ENCODE data around the gene UBE2D1. TPM values are rescaled to one million over a fixed set of nuclear protein-coding genes. Genes with fewer than 3 reads are reported as not detected.
"Not testable (repeated sequence)": the region's sequence is repeated elsewhere in the genome, so short reads cannot be mapped to it uniquely, and the experiment has no call there.

Gene UBE2D1
- total and polyA plus RNA-seq, 2 donors = 9.2 to 24.0 TPM

GRCh38 chr10:58400609-58401008 is 65.8 kb downstream of the UBE2D1 start:
- Histone ChIP-seq H3K4me3 (ENCODE audit: low read length in 2 of 2) (no peak overlapping the region), H3K36me3 (ENCODE audit: control insufficient read depth in 2 of 2, insufficient read depth in 2 of 2, low read length in 1 of 2) (peaks cover 3 to 10% of the 10 kb centered on the region in 2 donors), H3K27me3 (ENCODE audit: control insufficient read depth in 2 of 2, insufficient read depth in 1 of 2, low read length in 1 of 2) (no peaks in the 10 kb centered on the region), H3K27ac (ENCODE audit: low read depth in 1 of 2, low read length in 1 of 2) (no peak overlapping the region), H3K9me3 (ENCODE audit: control insufficient read depth in 2 of 2, insufficient read depth in 1 of 2, low read length in 1 of 2) (no peaks in the 10 kb centered on the region), H3K4me1 (ENCODE audit: control insufficient read depth in 2 of 2, insufficient read depth in 2 of 2, low read length in 2 of 2) (no peaks in the 10 kb centered on the region)
- DNase-seq (ENCODE audit: low read depth in 6 of 9, low spot score in 9 of 9) = no peak
- 97% methylated on average over 1 of the region's 1 CpG for WGBS

- Histone ChIP-seq H3K9me3 (ENCODE audit: control insufficient read depth in 2 of 2, insufficient read depth in 1 of 2, low read length in 1 of 2) (no peaks in the 10 kb centered on the region), H3K27me3 (ENCODE audit: control insufficient read depth in 2 of 2, insufficient read depth in 1 of 2, low read length in 1 of 2) (no peaks in the 10 kb centered on the region), H3K4me3 (ENCODE audit: low read length in 2 of 2) (no peak overlapping the region), H3K27ac (ENCODE audit: low read depth in 1 of 2, low read length in 1 of 2) (no peak overlapping the region), H3K4me1 (ENCODE audit: control insufficient read depth in 2 of 2, insufficient read depth in 2 of 2, low read length in 2 of 2) (no peaks in the 10 kb centered on the region), H3K36me3 (ENCODE audit: control insufficient read depth in 2 of 2, insufficient read depth in 2 of 2, low read length in 1 of 2) (no peaks in the 10 kb centered on the region)
- WGBS = 100% methylated on average over 2 of the region's 2 CpGs
- DNase-seq (ENCODE audit: low read depth in 6 of 9, low spot score in 9 of 9) = no peak
Observed at GRCh38 chr10:58404001-58404400, 69.2 kb downstream of the UBE2D1 start.

- no peak overlapping the region for H3K4me3 ChIP-seq (ENCODE audit: low read length in 2 of 2)
- no peaks in the 10 kb centered on the region for H3K36me3 ChIP-seq (ENCODE audit: control insufficient read depth in 2 of 2, insufficient read depth in 2 of 2, low read length in 1 of 2)
- no peaks in the 10 kb centered on the region for H3K27me3 ChIP-seq (ENCODE audit: control insufficient read depth in 2 of 2, insufficient read depth in 1 of 2, low read length in 1 of 2)
- 82% methylated on average over 4 of the region's 4 CpGs for WGBS
- no peak overlapping the region for H3K27ac ChIP-seq (ENCODE audit: low read depth in 1 of 2, low read length in 1 of 2)
- no peak for DNase-seq (ENCODE audit: low read depth in 6 of 9, low spot score in 9 of 9)
- no peaks in the 10 kb centered on the region for H3K9me3 ChIP-seq (ENCODE audit: control insufficient read depth in 2 of 2, insufficient read depth in 1 of 2, low read length in 1 of 2)
- H3K4me1 ChIP-seq (ENCODE audit: control insufficient read depth in 2 of 2, insufficient read depth in 2 of 2, low read length in 2 of 2) = no peaks in the 10 kb centered on the region
Observed at GRCh38 chr10:58409956-58410610, 75.3 kb downstream of the UBE2D1 start.

GRCh38 chr10:58412502-58412961 is 77.7 kb downstream of the UBE2D1 start:
- no peak overlapping the region for H3K4me3 ChIP-seq (ENCODE audit: low read length in 2 of 2)
- WGBS = 68% methylated on average over 2 of the region's 2 CpGs
- H3K27ac ChIP-seq (ENCODE audit: low read depth in 1 of 2, low read length in 1 of 2) = no peak overlapping the region
- no peak for DNase-seq (ENCODE audit: low read depth in 6 of 9, low spot score in 9 of 9)
- H3K36me3 ChIP-seq (ENCODE audit: control insufficient read depth in 2 of 2, insufficient read depth in 2 of 2, low read length in 1 of 2) = no peaks in the 10 kb centered on the region
- H3K9me3 ChIP-seq (ENCODE audit: control insufficient read depth in 2 of 2, insufficient read depth in 1 of 2, low read length in 1 of 2) = no peaks in the 10 kb centered on the region
- H3K4me1 ChIP-seq (ENCODE audit: control insufficient read depth in 2 of 2, insufficient read depth in 2 of 2, low read length in 2 of 2) = no peaks in the 10 kb centered on the region
- no peaks in the 10 kb centered on the region for H3K27me3 ChIP-seq (ENCODE audit: control insufficient read depth in 2 of 2, insufficient read depth in 1 of 2, low read length in 1 of 2)

- Histone ChIP-seq H3K9me3 (ENCODE audit: control insufficient read depth in 2 of 2, insufficient read depth in 1 of 2, low read length in 1 of 2) (no peaks in the 10 kb centered on the region), H3K4me1 (ENCODE audit: control insufficient read depth in 2 of 2, insufficient read depth in 2 of 2, low read length in 2 of 2) (no peaks in the 10 kb centered on the region), H3K27me3 (ENCODE audit: control insufficient read depth in 2 of 2, insufficient read depth in 1 of 2, low read length in 1 of 2) (no peaks in the 10 kb centered on the region), H3K27ac (ENCODE audit: low read depth in 1 of 2, low read length in 1 of 2) (no peak overlapping the region), H3K4me3 (ENCODE audit: low read length in 2 of 2) (no peak overlapping the region), H3K36me3 (ENCODE audit: control insufficient read depth in 2 of 2, insufficient read depth in 2 of 2, low read length in 1 of 2) (no peaks in the 10 kb centered on the region)
- WGBS = 63% methylated on average over 5 of the region's 5 CpGs
- no peak for DNase-seq (ENCODE audit: low read depth in 6 of 9, low spot score in 9 of 9)
Observed at GRCh38 chr10:58414270-58415041, 79.7 kb downstream of the UBE2D1 start.

- Histone ChIP-seq H3K36me3 (ENCODE audit: control insufficient read depth in 2 of 2, insufficient read depth in 2 of 2, low read length in 1 of 2) (no peaks in the 10 kb centered on the region), H3K4me1 (ENCODE audit: control insufficient read depth in 2 of 2, insufficient read depth in 2 of 2, low read length in 2 of 2) (no peaks in the 10 kb centered on the region), H3K9me3 (ENCODE audit: control insufficient read depth in 2 of 2, insufficient read depth in 1 of 2, low read length in 1 of 2) (no peaks in the 10 kb centered on the region), H3K27me3 (ENCODE audit: control insufficient read depth in 2 of 2, insufficient read depth in 1 of 2, low read length in 1 of 2) (no peaks in the 10 kb centered on the region), H3K27ac (ENCODE audit: low read depth in 1 of 2, low read length in 1 of 2) (no peak overlapping the region), H3K4me3 (ENCODE audit: low read length in 2 of 2) (no peak overlapping the region)
- DNase-seq (ENCODE audit: low read depth in 6 of 9, low spot score in 9 of 9) = no peak
Observed at GRCh38 chr10:58415757-58416156, 81.0 kb downstream of the UBE2D1 start.

GRCh38 chr10:58417902-58418301 is 83.1 kb downstream of the UBE2D1 start:
- not testable (repeated sequence) for H3K4me1 ChIP-seq (ENCODE audit: control insufficient read depth in 2 of 2, insufficient read depth in 2 of 2, low read length in 2 of 2); H3K9me3 ChIP-seq (ENCODE audit: control insufficient read depth in 2 of 2, insufficient read depth in 1 of 2, low read length in 1 of 2); H3K27ac ChIP-seq (ENCODE audit: low read depth in 1 of 2, low read length in 1 of 2); DNase-seq (ENCODE audit: low read depth in 6 of 9, low spot score in 9 of 9); H3K36me3 ChIP-seq (ENCODE audit: control insufficient read depth in 2 of 2, insufficient read depth in 2 of 2, low read length in 1 of 2); H3K27me3 ChIP-seq (ENCODE audit: control insufficient read depth in 2 of 2, insufficient read depth in 1 of 2, low read length in 1 of 2); H3K4me3 ChIP-seq (ENCODE audit: low read length in 2 of 2)
- 97% methylated on average over 2 of the region's 2 CpGs for WGBS

Other genes starting within 250 kb of the UBE2D1 start
- 4.5 TPM for gene IPMK, start 67.1 kb upstream of the UBE2D1 start, total RNA-seq
- gene IPMK, start 67.1 kb upstream of the UBE2D1 start, polyA plus RNA-seq = 5.2 TPM
- gene CISD1, start 65.8 kb upstream of the UBE2D1 start, total RNA-seq = 47.5 TPM
- gene CISD1, start 65.8 kb upstream of the UBE2D1 start, polyA plus RNA-seq = 43.8 TPM
- gene TFAM, start 50.4 kb downstream of the UBE2D1 start, total RNA-seq = 69.9 TPM
- gene TFAM, start 50.4 kb downstream of the UBE2D1 start, polyA plus RNA-seq = 15.0 TPM
- gene BICC1, start 177.9 kb downstream of the UBE2D1 start, total RNA-seq = 1.9 TPM
- gene BICC1, start 177.9 kb downstream of the UBE2D1 start, polyA plus RNA-seq = 1.8 TPM